Measurements from ENCODE around the gene ADPRS.
A peak's percentile ranks its signal among the peaks of the same experiment; 100 is the strongest.

The ADPRS gene

GRCh38 chr1:36109041-36109679 is 20.5 kb downstream of the ADPRS start:
- peak; percentile 87 for DNase-seq

GRCh38 chr1:36111151-36111550 is 22.5 kb downstream of the ADPRS start:
- DNase-seq: no peak

- DNase-seq: no peak
Observed at GRCh38 chr1:36112823-36113222, 24.1 kb downstream of the ADPRS start.

GRCh38 chr1:36114371-36114770 is 25.7 kb downstream of the ADPRS start:
- DNase-seq: no peak

GRCh38 chr1:36115200-36115669 is 26.5 kb downstream of the ADPRS start:
- DNase-seq: peak; percentile 85

- DNase-seq: peak; percentile 47
Observed at GRCh38 chr1:36115931-36116330, 27.2 kb downstream of the ADPRS start.

GRCh38 chr1:36116901-36117300 is 28.2 kb downstream of the ADPRS start:
- no peak for DNase-seq

GRCh38 chr1:36118447-36119204 is 29.9 kb downstream of the ADPRS start:
- DNase-seq: no peak

- no peak for DNase-seq
Observed at GRCh38 chr1:36119456-36119855, 30.8 kb downstream of the ADPRS start.

GRCh38 chr1:36122062-36123030 is 33.7 kb downstream of the ADPRS start:
- DNase-seq: no peak

GRCh38 chr1:36123356-36123755 is 34.7 kb downstream of the ADPRS start:
- DNase-seq: peak; percentile 56

GRCh38 chr1:36124404-36125128 is 35.9 kb downstream of the ADPRS start:
- no peak for DNase-seq

- no peak for DNase-seq
Observed at GRCh38 chr1:36125129-36125991, 36.7 kb downstream of the ADPRS start, which contains the start of gene COL8A2. COL8A2 (minus strand) TSS chr1:36125222; CDS start chr1:36100242, 24,980 bp downstream.

GRCh38 chr1:36126005-36126716 is 37.5 kb downstream of the ADPRS start:
- no peak for DNase-seq

- DNase-seq: no peak
Observed at GRCh38 chr1:36126797-36127500, 38.3 kb downstream of the ADPRS start.

- peak; percentile 56 for DNase-seq
Observed at GRCh38 chr1:36128126-36128904, 39.6 kb downstream of the ADPRS start.

GRCh38 chr1:36128905-36129206 is 40.2 kb downstream of the ADPRS start:
- DNase-seq: no peak

GRCh38 chr1:36132029-36132428 is 43.3 kb downstream of the ADPRS start:
- DNase-seq: no peak

- DNase-seq: peak; percentile 94
Observed at GRCh38 chr1:36133484-36133883, 44.8 kb downstream of the ADPRS start.
